SK-N-MC (cell line): ENCODE data around the gene POU6F2.

ENCODE experiments used
- EZH2 ChIP-seq: fragments of 200-600 bp; sonication (generic); IDR thresholded peaks from one replicate; pipeline ENCODE4 v1.6.1; 2017; ENCODE audit warnings: antibody characterized with exemption
- POLR2AphosphoS5 ChIP-seq: IDR thresholded peaks from 2 replicates; pipeline ENCODE4 v1.6.1; 2012; ENCODE audit warnings: mild to moderate bottlenecking, low read depth, low read length, borderline replicate concordance

DNA sequence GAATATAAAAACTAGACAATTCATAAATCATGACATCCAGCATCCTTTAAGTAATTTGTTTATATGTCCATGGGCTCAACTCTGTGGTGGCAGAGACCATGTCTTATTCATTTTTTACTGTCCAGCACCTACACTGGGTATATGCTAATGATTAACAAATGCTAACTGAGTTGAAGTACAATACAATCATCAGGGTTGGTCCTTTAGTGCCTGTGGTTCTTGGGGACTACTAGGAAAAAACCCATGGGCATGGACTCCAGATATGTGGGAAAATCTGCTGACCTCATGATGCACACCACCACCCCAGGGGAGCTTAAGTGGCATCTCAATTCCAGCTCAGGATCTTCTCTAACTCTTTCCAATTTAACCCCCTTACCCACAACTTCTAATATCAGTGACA is 503.2 kb downstream of the POU6F2 start:
- no peak for TF ChIP-seq POLR2AphosphoS5
- TF ChIP-seq EZH2 = no peak
